HEK293 (cell line): Measurements from ENCODE around the gene CNTFR.

ENCODE experiments used
- CTCF ChIA-PET: fragments of 350-600 bp; formaldehyde crosslinking; extraction: SDS; loops from one replicate; lab custom pipeline; 2021; ENCODE audit warnings: antibody characterized with exemption; lab: Yijun Ruan, JAX
- POLR2A ChIA-PET: fragments of 300-600 bp; formaldehyde crosslinking; extraction: SDS; loops from one replicate; lab custom pipeline; 2020; ENCODE audit warnings: antibody characterized with exemption, inconsistent platforms; lab: Yijun Ruan, JAX
- H3K27ac ChIP-seq: fragments of 200-500 bp; sonication (Bioruptor generic); 2 replicates; pipeline ENCODE4 v1.5.1; 2014; ENCODE audit warnings: low read depth, low read length, control low read depth, inconsistent platforms; ENCODE audit errors: extremely low read depth
- H3K36me3 ChIP-seq, 2 experiments: fragments of 200-500 bp in 1 of 2; sonication (Bioruptor generic) in 1 of 2; 1 replicate in 1 of 2; 2 replicates in 1 of 2; pipeline ENCODE4 v1.5.1; 2014 to 2017; ENCODE audit warnings: inconsistent platforms in 2 of 2, low read length in 2 of 2; ENCODE audit not compliant: control insufficient read depth in 2 of 2, insufficient read depth in 1 of 2
- H3K4me1 ChIP-seq: fragments of 200-500 bp; sonication (Bioruptor generic); 2 replicates; pipeline ENCODE4 v1.5.1; 2014; ENCODE audit warnings: mild to moderate bottlenecking, low read length, inconsistent platforms; ENCODE audit not compliant: control insufficient read depth, insufficient read depth
- H3K4me3 ChIP-seq: 2 replicates; pipeline ENCODE4 v1.5.1; 2011; ENCODE audit warnings: low read depth, mild to moderate bottlenecking, control low read depth, low read length, moderate library complexity
- H3K9me3 ChIP-seq: fragments of 200-500 bp; sonication (Bioruptor generic); 2 replicates; pipeline ENCODE4 v1.5.1; 2014; ENCODE audit warnings: low read depth, low read length, inconsistent platforms; ENCODE audit not compliant: control insufficient read depth, insufficient read depth
- KLF7 ChIP-seq: fragments of 450-650 bp; formaldehyde crosslinking; IDR thresholded peaks from 2 replicates; pipeline ENCODE4 v1.5.1; 2016; ENCODE audit warnings: missing biosample characterization, missing genetic modification characterization, borderline replicate concordance
- TRIM28 ChIP-seq: IDR thresholded peaks from 2 replicates; pipeline ENCODE4 v1.6.1; 2011; ENCODE audit warnings: low read length, control low read depth, borderline replicate concordance
- ZFP37 ChIP-seq: fragments of 450-650 bp; formaldehyde crosslinking; IDR thresholded peaks from 2 replicates; pipeline ENCODE4 v1.5.1; 2016; ENCODE audit warnings: missing biosample characterization, missing genetic modification characterization
- ZFP69B ChIP-seq: fragments of 450-650 bp; formaldehyde crosslinking; IDR thresholded peaks from 2 replicates; pipeline ENCODE4 v1.5.1; 2016; ENCODE audit warnings: missing biosample characterization, missing genetic modification characterization
- ZNF16 ChIP-seq: fragments of 450-650 bp; formaldehyde crosslinking; IDR thresholded peaks from 2 replicates; pipeline ENCODE4 v1.5.1; 2016; ENCODE audit warnings: low read depth, missing biosample characterization, missing genetic modification characterization
- ZNF214 ChIP-seq: fragments of 450-650 bp; formaldehyde crosslinking; IDR thresholded peaks from 2 replicates; pipeline ENCODE4 v1.5.1; 2017; ENCODE audit warnings: missing biosample characterization, mild to moderate bottlenecking, missing genetic modification characterization, borderline replicate concordance
- ZNF292 ChIP-seq: fragments of 450-650 bp; formaldehyde crosslinking; IDR thresholded peaks from 2 replicates; pipeline ENCODE4 v1.5.1; 2016; ENCODE audit warnings: low read depth, missing biosample characterization, missing genetic modification characterization, borderline replicate concordance
- ZNF354C ChIP-seq: fragments of 450-650 bp; formaldehyde crosslinking; IDR thresholded peaks from 2 replicates; pipeline ENCODE4 v1.5.1; 2016; ENCODE audit warnings: missing biosample characterization, missing genetic modification characterization, low read depth, borderline replicate concordance
- ZNF530 ChIP-seq: fragments of 450-650 bp; formaldehyde crosslinking; IDR thresholded peaks from 2 replicates; pipeline ENCODE4 v1.5.1; 2016; ENCODE audit warnings: low read depth, missing biosample characterization, missing genetic modification characterization
- ZNF555 ChIP-seq: fragments of 450-650 bp; formaldehyde crosslinking; conservative IDR thresholded peaks from 2 replicates; pipeline ENCODE4 v1.5.1; 2017; ENCODE audit warnings: missing biosample characterization, mild to moderate bottlenecking, missing genetic modification characterization, inconsistent platforms
- ZNF571 ChIP-seq: fragments of 450-650 bp; formaldehyde crosslinking; IDR thresholded peaks from 2 replicates; pipeline ENCODE4 v1.5.0; 2017; ENCODE audit warnings: missing biosample characterization, missing genetic modification characterization
- ZNF629 ChIP-seq: fragments of 450-650 bp; formaldehyde crosslinking; IDR thresholded peaks from 2 replicates; pipeline ENCODE4 v1.5.1; 2017; ENCODE audit warnings: missing biosample characterization, missing genetic modification characterization
- ZNF660 ChIP-seq: fragments of 450-650 bp; IDR thresholded peaks from 2 replicates; pipeline ENCODE4 v1.5.1; 2018; ENCODE audit warnings: missing biosample characterization, mild to moderate bottlenecking, missing genetic modification characterization
- TF ChIP-seq, protein P1 (sequence below): fragments of 450-650 bp; formaldehyde crosslinking; IDR thresholded peaks from 2 replicates; pipeline ENCODE4 v1.5.1; 2016; ENCODE audit warnings: missing biosample characterization, missing genetic modification characterization
- TF ChIP-seq, protein P2 (sequence below): fragments of 450-650 bp; formaldehyde crosslinking; conservative IDR thresholded peaks from 2 replicates; pipeline ENCODE4 v1.5.1; 2016; ENCODE audit warnings: low read depth, missing biosample characterization, missing genetic modification characterization
- TF ChIP-seq, protein P3 (sequence below): fragments of 450-650 bp; formaldehyde crosslinking; IDR thresholded peaks from 2 replicates; pipeline ENCODE4 v1.5.1; 2016; ENCODE audit warnings: missing biosample characterization, missing genetic modification characterization
- TF ChIP-seq, protein P4 (sequence below): fragments of 450-650 bp; formaldehyde crosslinking; IDR thresholded peaks from 2 replicates; pipeline ENCODE4 v1.5.1; 2017; ENCODE audit warnings: missing biosample characterization, mild to moderate bottlenecking, missing genetic modification characterization, moderate library complexity
- TF ChIP-seq, protein P5 (sequence below): fragments of 450-650 bp; formaldehyde crosslinking; optimal IDR thresholded peaks from 2 replicates; pipeline ENCODE3; 2016; ENCODE audit warnings: missing biosample characterization, mild to moderate bottlenecking, missing genetic modification characterization

Gene CNTFR

DNA sequence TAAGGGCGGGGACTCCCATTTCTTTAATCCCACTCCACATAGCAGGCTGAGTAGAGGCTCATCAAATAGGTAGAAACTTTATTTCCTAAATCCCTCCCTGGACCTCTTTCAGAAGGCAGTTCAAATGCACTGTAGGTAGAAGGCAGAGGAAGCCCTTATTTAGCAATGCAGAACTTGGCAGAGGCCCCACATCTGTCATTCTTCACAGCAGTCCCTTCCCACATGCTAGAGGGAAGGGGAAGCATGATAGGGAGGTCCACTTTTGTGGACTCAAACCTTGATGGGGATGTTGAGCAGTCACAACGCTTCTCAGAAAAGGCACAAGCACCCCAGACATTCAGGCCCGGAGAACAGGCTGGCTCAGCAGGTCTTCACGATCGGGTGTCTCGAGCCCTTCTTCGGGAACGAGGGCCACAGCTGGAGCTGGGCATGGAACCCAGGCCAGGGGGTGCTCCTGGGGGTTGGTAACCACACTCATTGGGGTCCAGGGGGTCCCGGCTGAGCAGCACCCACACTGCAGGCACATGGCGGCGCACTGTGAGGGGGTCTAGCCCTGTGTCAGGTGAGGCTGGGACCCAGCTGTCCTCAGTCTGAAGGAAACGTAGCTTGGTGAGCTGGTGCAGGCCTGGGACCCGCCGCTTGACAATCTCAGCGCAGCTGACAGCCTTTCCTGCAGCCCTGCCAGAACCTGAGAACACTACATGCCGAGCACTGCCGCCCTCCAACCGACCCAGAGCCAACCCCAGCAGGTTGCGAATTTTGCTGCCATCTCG lies 21.1 kb upstream of the CNTFR start:
- ChIA-PET POLR2A (interaction anchor here (0.6 to 2.4 kb wide), 3 partner anchors 9 to 109 kb away, joined by 3 to 11 read pairs (median 3); partner anchors contain the start of genes DCTN3 and SIGMAR1), CTCF (interaction anchor here (0.6 to 10.3 kb wide), 10 partner anchors 12 to 889 kb away, joined by 3 to 164 read pairs (median 3); partner anchors contain the start of gene SIGMAR1)
- Histone ChIP-seq H3K4me1 (no peaks in the 10 kb centered on the region), H3K4me3 (no peak overlapping the region), H3K27ac (no peak overlapping the region; the same call in 1 of the 2 replicates), H3K36me3 (peaks cover 0 to 38% of the 10 kb centered on the region in 2 experiments; a peak in 1 of 3 replicates), H3K9me3 (no peaks in the 10 kb centered on the region)
- TF ChIP-seq ZNF660, result no peak
- TF ChIP-seq, protein P1, sequence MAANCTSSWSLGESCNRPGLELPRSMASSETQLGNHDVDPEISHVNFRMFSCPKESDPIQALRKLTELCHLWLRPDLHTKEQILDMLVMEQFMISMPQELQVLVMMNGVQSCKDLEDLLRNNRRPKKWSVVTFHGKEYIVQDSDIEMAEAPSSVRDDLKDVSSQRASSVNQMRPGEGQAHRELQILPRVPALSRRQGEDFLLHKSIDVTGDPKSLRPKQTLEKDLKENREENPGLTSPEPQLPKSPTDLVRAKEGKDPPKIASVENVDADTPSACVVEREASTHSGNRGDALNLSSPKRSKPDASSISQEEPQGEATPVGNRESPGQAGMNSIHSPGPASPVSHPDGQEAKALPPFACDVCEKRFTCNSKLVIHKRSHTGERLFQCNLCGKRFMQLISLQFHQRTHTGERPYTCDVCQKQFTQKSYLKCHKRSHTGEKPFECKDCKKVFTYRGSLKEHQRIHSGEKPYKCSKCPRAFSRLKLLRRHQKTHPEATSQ (tag by site-specific recombination), result no peak
- no peak for TF ChIP-seq ZFP37 (tag by site-specific recombination)
- no peak for TF ChIP-seq ZNF530 (tag by site-specific recombination)
- TF ChIP-seq, protein P2, sequence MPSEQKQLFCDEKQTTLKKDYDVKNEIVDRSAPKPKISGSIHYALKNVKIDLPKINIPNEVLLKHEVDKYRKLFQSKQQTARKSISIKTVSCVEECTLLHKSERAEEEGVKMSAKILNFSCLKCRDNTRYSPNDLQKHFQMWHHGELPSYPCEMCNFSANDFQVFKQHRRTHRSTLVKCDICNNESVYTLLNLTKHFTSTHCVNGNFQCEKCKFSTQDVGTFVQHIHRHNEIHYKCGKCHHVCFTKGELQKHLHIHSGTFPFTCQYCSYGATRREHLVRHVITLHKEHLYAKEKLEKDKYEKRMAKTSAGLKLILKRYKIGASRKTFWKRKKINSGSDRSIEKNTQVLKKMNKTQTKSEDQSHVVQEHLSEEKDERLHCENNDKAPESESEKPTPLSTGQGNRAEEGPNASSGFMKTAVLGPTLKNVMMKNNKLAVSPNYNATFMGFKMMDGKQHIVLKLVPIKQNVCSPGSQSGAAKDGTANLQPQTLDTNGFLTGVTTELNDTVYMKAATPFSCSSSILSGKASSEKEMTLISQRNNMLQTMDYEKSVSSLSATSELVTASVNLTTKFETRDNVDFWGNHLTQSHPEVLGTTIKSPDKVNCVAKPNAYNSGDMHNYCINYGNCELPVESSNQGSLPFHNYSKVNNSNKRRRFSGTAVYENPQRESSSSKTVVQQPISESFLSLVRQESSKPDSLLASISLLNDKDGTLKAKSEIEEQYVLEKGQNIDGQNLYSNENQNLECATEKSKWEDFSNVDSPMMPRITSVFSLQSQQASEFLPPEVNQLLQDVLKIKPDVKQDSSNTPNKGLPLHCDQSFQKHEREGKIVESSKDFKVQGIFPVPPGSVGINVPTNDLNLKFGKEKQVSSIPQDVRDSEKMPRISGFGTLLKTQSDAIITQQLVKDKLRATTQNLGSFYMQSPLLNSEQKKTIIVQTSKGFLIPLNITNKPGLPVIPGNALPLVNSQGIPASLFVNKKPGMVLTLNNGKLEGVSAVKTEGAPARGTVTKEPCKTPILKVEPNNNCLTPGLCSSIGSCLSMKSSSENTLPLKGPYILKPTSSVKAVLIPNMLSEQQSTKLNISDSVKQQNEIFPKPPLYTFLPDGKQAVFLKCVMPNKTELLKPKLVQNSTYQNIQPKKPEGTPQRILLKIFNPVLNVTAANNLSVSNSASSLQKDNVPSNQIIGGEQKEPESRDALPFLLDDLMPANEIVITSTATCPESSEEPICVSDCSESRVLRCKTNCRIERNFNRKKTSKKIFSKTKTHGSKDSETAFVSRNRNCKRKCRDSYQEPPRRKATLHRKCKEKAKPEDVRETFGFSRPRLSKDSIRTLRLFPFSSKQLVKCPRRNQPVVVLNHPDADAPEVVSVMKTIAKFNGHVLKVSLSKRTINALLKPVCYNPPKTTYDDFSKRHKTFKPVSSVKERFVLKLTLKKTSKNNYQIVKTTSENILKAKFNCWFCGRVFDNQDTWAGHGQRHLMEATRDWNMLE (tag by site-specific recombination), result no peak
- TF ChIP-seq, protein P3, sequence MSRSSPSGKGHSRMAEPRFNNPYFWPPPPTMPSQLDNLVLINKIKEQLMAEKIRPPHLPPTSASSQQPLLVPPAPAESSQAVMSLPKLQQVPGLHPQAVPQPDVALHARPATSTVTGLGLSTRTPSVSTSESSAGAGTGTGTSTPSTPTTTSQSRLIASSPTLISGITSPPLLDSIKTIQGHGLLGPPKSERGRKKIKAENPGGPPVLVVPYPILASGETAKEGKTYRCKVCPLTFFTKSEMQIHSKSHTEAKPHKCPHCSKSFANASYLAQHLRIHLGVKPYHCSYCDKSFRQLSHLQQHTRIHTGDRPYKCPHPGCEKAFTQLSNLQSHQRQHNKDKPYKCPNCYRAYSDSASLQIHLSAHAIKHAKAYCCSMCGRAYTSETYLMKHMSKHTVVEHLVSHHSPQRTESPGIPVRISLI, result no peak
- no peak for TF ChIP-seq ZNF292
- TF ChIP-seq ZNF214 (tag by site-specific recombination), result no peak
- no peak for TF ChIP-seq ZNF629 (tag by site-specific recombination)
- TF ChIP-seq ZNF16, result no peak
- no peak for TF ChIP-seq ZNF354C
- TF ChIP-seq ZFP69B (tag by site-specific recombination), result no peak
- no peak for TF ChIP-seq ZNF571
- TF ChIP-seq KLF7 (tag by site-specific recombination), result no peak
- no peak for TF ChIP-seq ZNF555 (tag by site-specific recombination)
- no peak for TF ChIP-seq TRIM28
- TF ChIP-seq, protein P4, sequence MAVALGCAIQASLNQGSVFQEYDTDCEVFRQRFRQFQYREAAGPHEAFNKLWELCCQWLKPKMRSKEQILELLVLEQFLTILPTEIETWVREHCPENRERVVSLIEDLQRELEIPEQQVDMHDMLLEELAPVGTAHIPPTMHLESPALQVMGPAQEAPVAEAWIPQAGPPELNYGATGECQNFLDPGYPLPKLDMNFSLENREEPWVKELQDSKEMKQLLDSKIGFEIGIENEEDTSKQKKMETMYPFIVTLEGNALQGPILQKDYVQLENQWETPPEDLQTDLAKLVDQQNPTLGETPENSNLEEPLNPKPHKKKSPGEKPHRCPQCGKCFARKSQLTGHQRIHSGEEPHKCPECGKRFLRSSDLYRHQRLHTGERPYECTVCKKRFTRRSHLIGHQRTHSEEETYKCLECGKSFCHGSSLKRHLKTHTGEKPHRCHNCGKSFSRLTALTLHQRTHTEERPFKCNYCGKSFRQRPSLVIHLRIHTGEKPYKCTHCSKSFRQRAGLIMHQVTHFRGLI (tag by site-specific recombination), result no peak
- TF ChIP-seq, protein P5, sequence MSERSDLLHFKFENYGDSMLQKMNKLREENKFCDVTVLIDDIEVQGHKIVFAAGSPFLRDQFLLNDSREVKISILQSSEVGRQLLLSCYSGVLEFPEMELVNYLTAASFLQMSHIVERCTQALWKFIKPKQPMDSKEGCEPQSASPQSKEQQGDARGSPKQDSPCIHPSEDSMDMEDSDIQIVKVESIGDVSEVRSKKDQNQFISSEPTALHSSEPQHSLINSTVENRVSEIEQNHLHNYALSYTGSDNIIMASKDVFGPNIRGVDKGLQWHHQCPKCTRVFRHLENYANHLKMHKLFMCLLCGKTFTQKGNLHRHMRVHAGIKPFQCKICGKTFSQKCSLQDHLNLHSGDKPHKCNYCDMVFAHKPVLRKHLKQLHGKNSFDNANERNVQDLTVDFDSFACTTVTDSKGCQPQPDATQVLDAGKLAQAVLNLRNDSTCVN (tag by site-specific recombination), result no peak
